ENCODE results near the gene IL20RA. TPM values are rescaled to one million over a fixed set of nuclear protein-coding genes. Genes with fewer than 3 reads are reported as not detected.

Gene IL20RA
- total and polyA plus RNA-seq, 2 donors, result 2.1 to 4.4 TPM

- no peak for DNase-seq (ENCODE audit: extremely low spot score)
- WGBS, result 92% methylated on average over 4 of the region's 4 CpGs
- no peaks in the 10 kb centered on the region for H3K4me1 ChIP-seq (ENCODE audit: insufficient read depth)
Measured at GRCh38 chr6:137010128-137010718, 34.5 kb downstream of the IL20RA start.

GRCh38 chr6:137008204-137008603 lies 36.6 kb downstream of the IL20RA start:
- H3K4me1 ChIP-seq (ENCODE audit: insufficient read depth), result no peaks in the 10 kb centered on the region
- peaks cover 2% of the 10 kb centered on the region for H3K36me3 ChIP-seq (ENCODE audit: insufficient read depth)
- H3K27ac ChIP-seq (ENCODE audit: low read depth), result no peak overlapping the region
- DNase-seq (ENCODE audit: extremely low spot score), result no peak
- H3K4me3 ChIP-seq (ENCODE audit: low read depth, low read length), result no peak overlapping the region
- 83% methylated on average over 9 of the region's 9 CpGs for WGBS

More at GRCh38 chr6:137010128-137010718, 34.5 kb downstream of the IL20RA start:
- no peak overlapping the region for H3K4me3 ChIP-seq (ENCODE audit: low read depth, low read length)
- H3K36me3 ChIP-seq (ENCODE audit: insufficient read depth), result no peaks in the 10 kb centered on the region
- H3K27ac ChIP-seq (ENCODE audit: low read depth), result no peak overlapping the region

- no peak overlapping the region for H3K4me3 ChIP-seq (ENCODE audit: low read depth, low read length)
- WGBS, result 92% methylated on average over 9 of the region's 9 CpGs
- DNase-seq (ENCODE audit: extremely low spot score), result no peak
- no peaks in the 10 kb centered on the region for H3K4me1 ChIP-seq (ENCODE audit: insufficient read depth)
- peaks cover 2% of the 10 kb centered on the region for H3K36me3 ChIP-seq (ENCODE audit: insufficient read depth)
- H3K27ac ChIP-seq (ENCODE audit: low read depth), result no peak overlapping the region
Measured at GRCh38 chr6:137006056-137006455, 38.7 kb downstream of the IL20RA start.

- H3K4me3 ChIP-seq (ENCODE audit: low read depth, low read length), result no peak overlapping the region
- no peak for DNase-seq (ENCODE audit: extremely low spot score)
- WGBS, result 94% methylated on average over 6 of the region's 6 CpGs
- peaks cover 2% of the 10 kb centered on the region for H3K36me3 ChIP-seq (ENCODE audit: insufficient read depth)
- H3K27ac ChIP-seq (ENCODE audit: low read depth), result no peak overlapping the region
- no peaks in the 10 kb centered on the region for H3K4me1 ChIP-seq (ENCODE audit: insufficient read depth)
Measured at GRCh38 chr6:137005073-137005472, 39.7 kb downstream of the IL20RA start.

GRCh38 chr6:137002505-137002904 lies 42.3 kb downstream of the IL20RA start:
- no peaks in the 10 kb centered on the region for H3K4me1 ChIP-seq (ENCODE audit: insufficient read depth)
- no peak for DNase-seq (ENCODE audit: extremely low spot score)
- WGBS, result 80% methylated on average over 3 of the region's 3 CpGs

GRCh38 chr6:137001977-137002302 lies 42.8 kb downstream of the IL20RA start:
- 57% methylated on average over 7 of the region's 7 CpGs for WGBS
- no peak overlapping the region for H3K4me3 ChIP-seq (ENCODE audit: low read depth, low read length)

More at GRCh38 chr6:137002505-137002904, 42.3 kb downstream of the IL20RA start:
- Histone ChIP-seq H3K4me3 (ENCODE audit: low read depth, low read length) (no peak overlapping the region), H3K36me3 (ENCODE audit: insufficient read depth) (peaks cover 2% of the 10 kb centered on the region), H3K27ac (ENCODE audit: low read depth) (no peak overlapping the region)

GRCh38 chr6:137001299-137001976 lies 43.3 kb downstream of the IL20RA start:
- peaks cover 2% of the 10 kb centered on the region for H3K36me3 ChIP-seq (ENCODE audit: insufficient read depth)
- DNase-seq (ENCODE audit: extremely low spot score), result no peak
- no peak overlapping the region for H3K4me3 ChIP-seq (ENCODE audit: low read depth, low read length)
- 42% methylated on average over 17 of the region's 17 CpGs for WGBS
- no peak overlapping the region for H3K27ac ChIP-seq (ENCODE audit: low read depth)
- H3K4me1 ChIP-seq (ENCODE audit: insufficient read depth), result no peaks in the 10 kb centered on the region

More at GRCh38 chr6:137001977-137002302, 42.8 kb downstream of the IL20RA start:
- DNase-seq (ENCODE audit: extremely low spot score), result no peak
- Histone ChIP-seq H3K4me1 (ENCODE audit: insufficient read depth) (no peaks in the 10 kb centered on the region), H3K36me3 (ENCODE audit: insufficient read depth) (peaks cover 2% of the 10 kb centered on the region), H3K27ac (ENCODE audit: low read depth) (no peak overlapping the region)

- Histone ChIP-seq H3K4me3 (ENCODE audit: low read depth, low read length) (no peak overlapping the region), H3K27ac (ENCODE audit: low read depth) (no peak overlapping the region), H3K4me1 (ENCODE audit: insufficient read depth) (no peaks in the 10 kb centered on the region), H3K36me3 (ENCODE audit: insufficient read depth) (peaks cover 2% of the 10 kb centered on the region)
- 48% methylated on average over 3 of the region's 3 CpGs for WGBS
- no peak for DNase-seq (ENCODE audit: extremely low spot score)
Measured at GRCh38 chr6:137000825-137001224, 43.9 kb downstream of the IL20RA start.

- DNase-seq (ENCODE audit: extremely low spot score), result no peak
- no peak overlapping the region for H3K4me3 ChIP-seq (ENCODE audit: low read depth, low read length)
- H3K27ac ChIP-seq (ENCODE audit: low read depth), result no peak overlapping the region
- H3K36me3 ChIP-seq (ENCODE audit: insufficient read depth), result no peaks in the 10 kb centered on the region
- no peaks in the 10 kb centered on the region for H3K4me1 ChIP-seq (ENCODE audit: insufficient read depth)
Measured at GRCh38 chr6:136995521-136995920, 49.2 kb downstream of the IL20RA start.

- H3K27ac ChIP-seq (ENCODE audit: low read depth), result no peak overlapping the region
- 58% methylated on average over 5 of the region's 5 CpGs for WGBS
- no peak for DNase-seq (ENCODE audit: extremely low spot score)
- H3K4me1 ChIP-seq (ENCODE audit: insufficient read depth), result no peaks in the 10 kb centered on the region
- H3K36me3 ChIP-seq (ENCODE audit: insufficient read depth), result no peaks in the 10 kb centered on the region
- no peak overlapping the region for H3K4me3 ChIP-seq (ENCODE audit: low read depth, low read length)
Measured at GRCh38 chr6:136994782-136995181, 50.0 kb downstream of the IL20RA start.

- Histone ChIP-seq H3K4me1 (ENCODE audit: insufficient read depth) (no peaks in the 10 kb centered on the region), H3K4me3 (ENCODE audit: low read depth, low read length) (no peak overlapping the region), H3K27ac (ENCODE audit: low read depth) (no peak overlapping the region), H3K36me3 (ENCODE audit: insufficient read depth) (no peaks in the 10 kb centered on the region)
- no peak for DNase-seq (ENCODE audit: extremely low spot score)
- WGBS, result 56% methylated on average over 3 of the region's 3 CpGs
Measured at GRCh38 chr6:136992113-136992512, 52.7 kb downstream of the IL20RA start.

GRCh38 chr6:136991646-136992045 lies 53.1 kb downstream of the IL20RA start:
- Histone ChIP-seq H3K36me3 (ENCODE audit: insufficient read depth) (no peaks in the 10 kb centered on the region), H3K4me3 (ENCODE audit: low read depth, low read length) (no peak overlapping the region), H3K4me1 (ENCODE audit: insufficient read depth) (no peaks in the 10 kb centered on the region), H3K27ac (ENCODE audit: low read depth) (no peak overlapping the region)
- no peak for DNase-seq (ENCODE audit: extremely low spot score)

GRCh38 chr6:136990754-136991153 lies 54.0 kb downstream of the IL20RA start:
- 76% methylated on average over 3 of the region's 3 CpGs for WGBS

GRCh38 chr6:136990242-136990578 lies 54.6 kb downstream of the IL20RA start:
- WGBS, result 23% methylated on average over 4 of the region's 4 CpGs
- Histone ChIP-seq H3K36me3 (ENCODE audit: insufficient read depth) (no peaks in the 10 kb centered on the region), H3K4me3 (ENCODE audit: low read depth, low read length) (peak overlapping the region; percentile 4), H3K27ac (ENCODE audit: low read depth) (no peak overlapping the region), H3K4me1 (ENCODE audit: insufficient read depth) (no peaks in the 10 kb centered on the region)
- no peak for DNase-seq (ENCODE audit: extremely low spot score)

More at GRCh38 chr6:136990754-136991153, 54.0 kb downstream of the IL20RA start:
- no peak for DNase-seq (ENCODE audit: extremely low spot score)
- Histone ChIP-seq H3K36me3 (ENCODE audit: insufficient read depth) (no peaks in the 10 kb centered on the region), H3K4me1 (ENCODE audit: insufficient read depth) (no peaks in the 10 kb centered on the region), H3K27ac (ENCODE audit: low read depth) (no peak overlapping the region), H3K4me3 (ENCODE audit: low read depth, low read length) (no peak overlapping the region)

All from urinary bladder (tissue), 4 donors.